Mesenchymal stem cell (in vitro differentiated cells and primary cell): ENCODE data around the gene MRPS18B.
A peak's percentile ranks its signal among the peaks of the same experiment; 100 is the strongest.

Experiments used
- DNase-seq: peaks from one replicate; pipeline ENCODE4 v3.0.0-alpha.2; 2013
- H2AFZ ChIP-seq: one replicate; pipeline ENCODE4 v1.6.1; 2013; ENCODE audit warnings: low read depth, mild to moderate bottlenecking, control low read depth, inconsistent platforms, low read length, moderate library complexity
- H2AK5ac ChIP-seq: 2 replicates; pipeline ENCODE4 v1.6.1; 2013; ENCODE audit warnings: low read length, moderate library complexity, mild to moderate bottlenecking, inconsistent platforms; ENCODE audit not compliant: severe bottlenecking
- H2BK120ac ChIP-seq: one replicate; pipeline ENCODE4 v1.6.1; 2013; ENCODE audit warnings: low read depth, mild to moderate bottlenecking, inconsistent platforms, low read length, moderate library complexity
- H2BK12ac ChIP-seq, 2 experiments: one replicate each; pipeline ENCODE4 v1.6.1; 2013; ENCODE audit warnings: inconsistent platforms in 2 of 2, low read length in 2 of 2, mild to moderate bottlenecking in 2 of 2, moderate library complexity in 2 of 2, control low read depth in 1 of 2
- H2BK15ac ChIP-seq: one replicate; pipeline ENCODE4 v1.6.1; 2013; ENCODE audit warnings: mild to moderate bottlenecking, low read depth, inconsistent platforms; ENCODE audit not compliant: poor library complexity, severe bottlenecking
- H2BK5ac ChIP-seq: 2 replicates; pipeline ENCODE4 v1.6.1; 2013; ENCODE audit warnings: low read depth, mild to moderate bottlenecking, low read length, control low read depth, inconsistent platforms; ENCODE audit not compliant: poor library complexity, severe bottlenecking
- H3K14ac ChIP-seq, 2 experiments: one replicate each; pipeline ENCODE4 v1.6.1; 2013; ENCODE audit warnings: inconsistent platforms in 2 of 2, low read length in 2 of 2, control low read depth in 1 of 2, mild to moderate bottlenecking in 1 of 2, moderate library complexity in 1 of 2
- H3K18ac ChIP-seq, 2 experiments: one replicate each; pipeline ENCODE4 v1.6.1; 2013; ENCODE audit warnings: inconsistent platforms in 2 of 2, low read length in 2 of 2, control low read depth in 1 of 2, low read depth in 1 of 2, mild to moderate bottlenecking in 1 of 2
- H3K23ac ChIP-seq, 2 experiments: one replicate each; pipeline ENCODE4 v1.6.1; 2013; ENCODE audit warnings: inconsistent platforms in 2 of 2, low read length in 2 of 2, mild to moderate bottlenecking in 2 of 2, moderate library complexity in 2 of 2, control low read depth in 1 of 2
- H3K27ac ChIP-seq: 2 replicates; pipeline ENCODE4 v1.5.1; 2013; ENCODE audit warnings: mild to moderate bottlenecking, moderate library complexity, low read length, control low read depth, inconsistent platforms; ENCODE audit not compliant: poor library complexity, severe bottlenecking
- H3K27me3 ChIP-seq, 2 experiments: 2 replicates each; pipeline versions ENCODE4 v1.6.1 to v1.7.0; 2013; ENCODE audit warnings: low read length in 2 of 2, mild to moderate bottlenecking in 2 of 2, moderate library complexity in 2 of 2, control low read depth in 1 of 2, inconsistent platforms in 1 of 2; ENCODE audit not compliant: control insufficient read depth in 1 of 2, insufficient read depth in 1 of 2
- H3K36me3 ChIP-seq, 2 experiments: 2 replicates each; pipeline versions ENCODE4 v1.6.1 to v1.7.0; 2013; ENCODE audit warnings: low read length in 2 of 2, control low read depth in 1 of 2, inconsistent platforms in 1 of 2, low read depth in 1 of 2, mild to moderate bottlenecking in 1 of 2; ENCODE audit not compliant: insufficient read depth in 2 of 2, control insufficient read depth in 1 of 2
- H3K4ac ChIP-seq, 2 experiments: one replicate each; pipeline ENCODE4 v1.6.1; 2013; ENCODE audit warnings: inconsistent platforms in 2 of 2, low read length in 2 of 2, mild to moderate bottlenecking in 2 of 2, moderate library complexity in 2 of 2, control low read depth in 1 of 2, low read depth in 1 of 2
- H3K4me1 ChIP-seq: 2 replicates; pipeline ENCODE4 v1.6.1; 2013; ENCODE audit warnings: low read depth, low read length, control low read depth; ENCODE audit not compliant: control insufficient read depth, insufficient read depth
- H3K4me2 ChIP-seq: 2 replicates; pipeline ENCODE4 v1.6.1; 2013; ENCODE audit warnings: low read length, mild to moderate bottlenecking, inconsistent platforms; ENCODE audit not compliant: poor library complexity, severe bottlenecking
- H3K4me3 ChIP-seq, 2 experiments: 2 replicates each; pipeline versions ENCODE4 v1.5.1 to v1.7.0; 2013; ENCODE audit warnings: low read length in 2 of 2, mild to moderate bottlenecking in 2 of 2, control low read depth in 1 of 2, low read depth in 1 of 2; ENCODE audit not compliant: insufficient read depth in 1 of 2
- H3K79me1 ChIP-seq: replicated peaks from 2 replicates; pipeline ENCODE4 v1.6.1; 2013; ENCODE audit warnings: mild to moderate bottlenecking, control low read depth, low read length, inconsistent platforms; ENCODE audit not compliant: poor library complexity, severe bottlenecking
- H3K9ac ChIP-seq: 2 replicates; pipeline ENCODE4 v1.7.0; 2013; ENCODE audit warnings: mild to moderate bottlenecking, low read length, moderate library complexity
- H3K9me3 ChIP-seq: 2 replicates; pipeline ENCODE4 v1.7.0; 2013; ENCODE audit warnings: mild to moderate bottlenecking, low read length; ENCODE audit not compliant: control insufficient read depth
- H4K8ac ChIP-seq: one replicate; pipeline ENCODE4 v1.6.1; 2013; ENCODE audit warnings: inconsistent platforms, mild to moderate bottlenecking, low read length, moderate library complexity
- H4K91ac ChIP-seq: one replicate; pipeline ENCODE4 v1.6.1; 2013; ENCODE audit warnings: mild to moderate bottlenecking, low read length, inconsistent platforms
- WGBS: methylation state at CpG from one replicate; pipeline ENCODE4 v1.1.7; 2013; ENCODE audit warnings: mixed read lengths; 5-methylcytosine and 5-hydroxymethylcytosine counted together

Gene MRPS18B

DNA sequence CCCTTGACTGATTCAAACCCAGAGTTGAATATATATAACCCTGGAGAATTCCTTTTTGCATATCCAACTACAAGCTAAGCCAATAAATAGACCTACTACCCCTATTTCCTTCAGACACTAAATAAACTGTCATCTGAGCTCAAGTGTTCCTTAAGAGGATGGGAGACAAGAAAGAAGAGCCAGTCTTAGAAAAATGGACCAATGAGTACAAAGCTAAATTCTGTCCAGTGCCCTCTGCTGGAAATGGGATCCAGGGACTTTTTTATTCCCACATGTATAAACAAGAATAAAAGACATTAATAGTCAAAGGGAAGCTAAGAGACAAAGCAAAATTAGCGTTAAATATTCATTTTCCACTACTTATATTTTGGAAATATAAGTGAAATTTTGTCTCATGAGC, 5.4 kb upstream of the MRPS18B start:
- Histone ChIP-seq H4K8ac (no peak overlapping the region), H3K36me3 (peaks cover 9 to 55% of the 10 kb centered on the region in 2 experiments), H3K14ac (no peak overlapping the region), H2BK120ac (no peak overlapping the region), H4K91ac (no peak overlapping the region), H2BK15ac (no peak overlapping the region), H3K27me3 (no peaks in the 10 kb centered on the region), H3K4me1 (peaks cover 7% of the 10 kb centered on the region), H2AFZ (no peak overlapping the region), H3K23ac (no peak overlapping the region), H3K27ac (peak overlapping the region; percentile 97), H3K4me2 (no peak overlapping the region), H3K79me1 (peaks cover 11% of the 10 kb centered on the region), H3K4me3 (no peak overlapping the region), H2BK5ac (no peak overlapping the region), H3K9me3 (no peaks in the 10 kb centered on the region), H2AK5ac (no peak overlapping the region), H3K4ac (no peak overlapping the region), H3K18ac (no peak overlapping the region), H3K9ac (peak overlapping the region; percentile 100), H2BK12ac (no peak overlapping the region)
- no CpG with 5 or more reads among the region's 1 CpG for WGBS
- DNase-seq, result peak; percentile 68

DNA sequence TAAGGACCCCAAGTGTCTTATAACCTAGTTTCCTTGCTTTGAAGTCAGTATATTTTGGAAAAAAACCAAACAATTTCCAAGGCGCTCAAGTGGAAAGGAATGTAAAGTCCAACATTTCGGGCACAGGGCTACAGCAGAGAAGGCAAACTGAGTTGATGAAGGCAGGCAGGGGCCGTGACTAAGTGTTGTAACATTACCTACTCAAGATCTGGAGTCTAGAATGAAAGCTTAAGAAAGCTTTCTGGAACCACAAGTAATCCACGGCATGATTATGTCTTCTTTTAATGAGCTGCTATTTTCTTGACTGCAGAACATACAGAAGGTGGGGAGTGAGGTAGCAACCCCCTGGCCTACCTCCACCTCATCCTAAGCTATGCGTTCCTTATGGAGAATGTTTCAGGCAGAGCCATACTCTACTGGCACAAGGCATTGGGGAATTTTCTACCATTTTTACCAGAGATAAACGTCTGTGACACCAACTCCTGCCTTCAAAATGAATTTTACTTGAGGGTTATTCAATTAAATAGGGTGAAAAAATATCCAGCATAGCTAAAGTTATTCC, 4.9 kb upstream of the MRPS18B start:
- H3K9me3 ChIP-seq, result no peaks in the 10 kb centered on the region
- H2BK15ac ChIP-seq, result no peak overlapping the region
- H3K4me3 ChIP-seq, result no peak overlapping the region
- peak; percentile 57 for DNase-seq
- peak overlapping the region; percentile 97 for H3K27ac ChIP-seq
- no peaks in the 10 kb centered on the region for H3K27me3 ChIP-seq
- H3K4ac ChIP-seq, result no peak overlapping the region
- H3K79me1 ChIP-seq, result peaks cover 11% of the 10 kb centered on the region
- no peak overlapping the region for H2AFZ ChIP-seq
- peaks cover 7% of the 10 kb centered on the region for H3K4me1 ChIP-seq
- H2BK12ac ChIP-seq, result no peak overlapping the region
- H2AK5ac ChIP-seq, result peak overlapping the region; percentile 78
- H2BK120ac ChIP-seq, result no peak overlapping the region
- H3K4me2 ChIP-seq, result no peak overlapping the region
- no peak overlapping the region for H3K14ac ChIP-seq
- no peak overlapping the region for H3K23ac ChIP-seq
- WGBS, result 83% methylated on average over 5 of the region's 6 CpGs
- peaks cover 9 to 50% of the 10 kb centered on the region in 2 experiments for H3K36me3 ChIP-seq
- H3K18ac ChIP-seq, result no peak overlapping the region
- no peak overlapping the region for H4K91ac ChIP-seq
- H3K9ac ChIP-seq, result peak overlapping the region; percentile 100
- H4K8ac ChIP-seq, result no peak overlapping the region
- H2BK5ac ChIP-seq, result no peak overlapping the region

GRCh38 chr6:30613251-30614043, 4.2 kb upstream of the MRPS18B start:
- no peak overlapping the region for H4K8ac ChIP-seq
- DNase-seq, result peak; percentile 36
- no peak overlapping the region for H2BK12ac ChIP-seq
- no peak overlapping the region for H3K4me2 ChIP-seq
- no peak overlapping the region for H3K23ac ChIP-seq
- H3K79me1 ChIP-seq, result peaks cover 9% of the 10 kb centered on the region
- H3K36me3 ChIP-seq, result peaks cover 9 to 43% of the 10 kb centered on the region in 2 experiments
- H3K9ac ChIP-seq, result peak overlapping the region; percentile 100
- H3K18ac ChIP-seq, result no peak overlapping the region
- no peak overlapping the region for H2AK5ac ChIP-seq
- H3K4ac ChIP-seq, result no peak overlapping the region
- peak overlapping the region; percentile 97 for H3K27ac ChIP-seq
- H2AFZ ChIP-seq, result no peak overlapping the region
- no peak overlapping the region for H3K14ac ChIP-seq
- no peak overlapping the region for H2BK120ac ChIP-seq
- H2BK5ac ChIP-seq, result no peak overlapping the region
- peaks cover 7% of the 10 kb centered on the region for H3K4me1 ChIP-seq
- H3K9me3 ChIP-seq, result no peaks in the 10 kb centered on the region
- H3K4me3 ChIP-seq, result peak overlapping the region in 1 of 2 experiments; percentile 97
- H2BK15ac ChIP-seq, result no peak overlapping the region
- no peak overlapping the region for H4K91ac ChIP-seq
- H3K27me3 ChIP-seq, result no peaks in the 10 kb centered on the region

- Histone ChIP-seq H2BK5ac (peak overlapping the region; percentile 63), H3K4me2 (peak overlapping the region; percentile 72), H3K79me1 (peaks cover 1% of the 10 kb centered on the region), H4K8ac (peak overlapping the region; percentile 36), H2BK12ac (no peak overlapping the region), H3K23ac (no peak overlapping the region), H3K14ac (no peak overlapping the region), H3K4ac (no peak overlapping the region), H2BK120ac (no peak overlapping the region), H3K9ac (peak overlapping the region; percentile 100), H3K18ac (peak overlapping the region in 1 of 2 experiments; percentile 73), H3K27me3 (no peaks in the 10 kb centered on the region), H3K9me3 (no peaks in the 10 kb centered on the region), H2BK15ac (no peak overlapping the region), H3K27ac (peak overlapping the region; percentile 97), H3K36me3 (peaks cover 4 to 37% of the 10 kb centered on the region in 2 experiments), H3K4me3 (peak overlapping the region in 1 of 2 experiments; percentile 97), H4K91ac (no peak overlapping the region), H3K4me1 (peaks cover 7% of the 10 kb centered on the region), H2AK5ac (peak overlapping the region; percentile 74), H2AFZ (no peak overlapping the region)
- WGBS, result 76% methylated on average over 7 of the region's 8 CpGs
- DNase-seq, result no peak
Measured at GRCh38 chr6:30614044-30614842, 3.4 kb upstream of the MRPS18B start.
